Motor neuron (in vitro differentiated cells): ENCODE results near the gene PACC1. TPM values are rescaled to one million over a fixed set of nuclear protein-coding genes. Genes with fewer than 3 reads are reported as not detected.

Source experiments
- ATAC-seq, 8 experiments: fragments of 200-7000 bp; cut with Tn5 transposase; replicated peaks in 6 of 8; 2 replicates each; pipeline ENCODE4 v1.8.0; 2021; ENCODE audit warnings: mild to moderate bottlenecking in 8 of 8, moderate library complexity in 8 of 8
- H3K27ac ChIP-seq, 2 donors: fragments of 250-450 bp; sonication (Bioruptor Pico); 2 replicates each; pipeline ENCODE4 v1.9.0; 2021; ENCODE audit warnings: antibody characterized with exemption in 2 of 2, mild to moderate bottlenecking in 2 of 2, moderate library complexity in 1 of 2
- H3K4me1 ChIP-seq, 2 donors: fragments of 250-450 bp; sonication (Bioruptor Pico); replicated peaks in 1 of 2; 2 replicates each; pipeline ENCODE4 v1.6.1; 2021; ENCODE audit warnings: antibody characterized with exemption in 2 of 2, mild to moderate bottlenecking in 2 of 2, moderate library complexity in 1 of 2
- H3K4me3 ChIP-seq, 5 donors: fragments of 250-450 bp; sonication (Bioruptor Pico); 2 replicates each; pipeline ENCODE4 v1.9.0; 2021; ENCODE audit warnings: antibody characterized with exemption in 5 of 5, mild to moderate bottlenecking in 5 of 5, moderate library complexity in 4 of 5
- WGBS, 10 experiments: fragments of 450-650 bp; shearing (Covaris generic); methylation state at CpG; one replicate each; pipeline ENCODE4 v1.0.0; 2022; 5-methylcytosine and 5-hydroxymethylcytosine counted together
- in situ Hi-C, 9 experiments: fragments of 400-800 bp; cut with MboI; loops; one replicate each; pipeline ENCODE4 v1.15.0; 2021; ENCODE audit warnings: low sequenced_read_pairs in 9 of 9, low pct_unique_long_range_greater_than_20kb in 2 of 9; ENCODE audit not compliant: unreplicated experiment in 9 of 9
- total RNA-seq, 8 experiments: library from RNA; unstranded; fragments of 300-600 nt; gene quantifications; 2 replicates each; pipeline versions ENCODE4 v1.2.3 to v1.2.4, GENCODE V29; 2022

The PACC1 gene
- total RNA-seq, 8 experiments from 2014 or later: 4.7 to 23.8 (median 18.5) TPM

DNA sequence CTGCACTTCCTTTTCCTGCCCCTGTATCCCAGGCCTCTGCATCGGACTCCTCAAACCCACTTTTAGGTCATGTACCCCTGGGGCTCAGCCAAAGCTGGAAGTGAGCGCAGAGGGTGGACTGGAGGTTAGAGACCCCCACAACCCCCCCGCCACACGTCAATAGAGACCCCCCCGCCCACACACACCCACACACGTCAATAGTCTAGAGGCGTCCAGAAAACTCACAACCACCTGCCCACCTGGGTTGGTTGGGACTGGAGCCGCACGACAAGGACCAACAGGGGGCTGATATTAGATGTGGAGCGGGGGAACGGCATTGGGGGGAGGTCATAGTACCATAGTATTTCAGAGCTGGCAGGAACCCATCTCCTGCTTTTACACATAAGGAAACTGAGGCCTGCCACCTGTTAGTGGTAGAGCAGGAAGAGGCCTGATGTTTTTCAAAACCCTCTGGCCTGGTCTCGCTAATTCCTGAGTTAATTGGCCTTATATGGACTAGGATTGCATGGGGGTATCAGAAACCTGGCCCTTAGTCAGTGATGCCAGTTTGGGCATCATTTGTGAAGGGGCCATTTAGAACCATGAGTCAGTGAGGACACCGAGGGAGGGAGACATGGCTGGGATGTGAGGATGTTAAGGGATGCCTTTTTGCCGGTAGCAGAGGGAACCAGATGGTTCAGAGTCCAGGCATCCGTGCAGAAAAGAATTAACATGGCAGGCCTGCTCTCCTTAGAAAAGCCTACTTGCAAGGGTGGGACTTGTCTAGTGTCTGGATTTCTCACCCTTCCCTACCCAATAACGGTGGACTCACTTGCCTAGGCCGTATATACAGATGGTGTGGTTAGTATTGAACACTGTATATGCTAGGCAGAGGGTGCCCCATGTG, 19.1 kb upstream of the PACC1 start:
- Histone ChIP-seq H3K4me1 (peaks cover 0 to 8% of the 10 kb centered on the region in 2 donors), H3K27ac (no peak overlapping the region), H3K4me3 (peak overlapping the region; percentile 57 to 69 (median 67))
- in situ Hi-C loops: loop anchor here in 1 of 9 experiments (25.0 kb wide), 1 partner anchor 747 kb away; the partner anchor contains the start of gene NEK2
- no peak for ATAC-seq
- 26 to 100% (median 63%) methylated on average over 1 to 8 of the region's 17 CpGs; no CpG with 5 or more reads in 2 of the 10 experiments for WGBS, 10 experiments

DNA sequence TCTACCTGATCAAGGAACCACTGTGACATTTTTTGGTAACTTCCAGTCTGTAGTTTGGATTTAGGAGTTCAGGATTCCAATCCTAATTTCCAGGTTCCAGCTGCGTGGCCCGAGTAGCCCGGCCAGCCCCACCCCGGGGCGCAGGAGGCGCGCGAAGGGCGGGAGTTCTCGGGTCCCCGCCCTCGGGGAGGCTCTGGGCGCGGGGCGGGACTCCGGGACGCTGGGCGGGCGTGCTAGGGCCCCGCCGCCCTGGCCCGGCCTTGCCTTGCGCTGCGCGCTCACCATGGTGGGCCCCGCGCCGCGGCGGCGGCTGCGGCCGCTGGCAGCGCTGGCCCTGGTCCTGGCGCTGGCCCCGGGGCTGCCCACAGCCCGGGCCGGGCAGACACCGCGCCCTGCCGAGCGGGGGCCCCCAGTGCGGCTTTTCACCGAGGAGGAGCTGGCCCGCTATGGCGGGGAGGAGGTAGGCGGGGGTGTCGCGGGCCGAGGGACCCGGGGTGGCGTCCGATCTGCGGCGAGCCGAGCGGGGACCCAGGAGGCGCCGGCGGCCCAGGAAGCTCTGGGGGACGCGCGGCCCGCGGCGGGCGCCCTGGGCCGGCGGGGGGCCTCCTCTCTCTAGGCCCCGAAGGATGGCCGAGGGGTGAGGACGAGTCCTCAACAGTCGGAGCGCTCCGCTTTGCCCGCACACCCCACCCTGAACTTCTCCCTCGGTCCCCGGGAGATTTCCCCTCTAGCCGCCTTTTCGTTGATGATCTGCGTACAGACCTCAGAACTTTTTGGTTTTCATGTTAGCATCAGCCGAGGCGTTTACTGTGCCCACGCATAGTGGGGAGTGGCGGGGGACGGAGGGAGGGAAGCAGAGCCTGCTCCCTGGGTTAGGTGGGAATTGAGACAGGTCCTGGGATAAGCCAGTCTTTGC, 18.2 kb upstream of the PACC1 start, which contains the start of gene NENF:
TSS of gene NENF (plus strand) at position 260 of the 916 bp plus-strand sequence. CDS start at position 284, 24 bp downstream.
- in situ Hi-C loops: loop anchor here in 1 of 9 experiments (25.0 kb wide), 1 partner anchor 746 kb away; the partner anchor contains the start of gene NEK2

GRCh38 chr1:212432272-212432660, 17.6 kb upstream of the PACC1 start:
- Histone ChIP-seq H3K27ac (no peak overlapping the region), H3K4me3 (peak overlapping the region; percentile 57 to 69 (median 67)), H3K4me1 (peaks cover 0 to 8% of the 10 kb centered on the region in 2 donors)
- in situ Hi-C loops: loop anchor here in 1 of 9 experiments (25.0 kb wide), 1 partner anchor 745 kb away; the partner anchor contains the start of gene NEK2
- ATAC-seq: peak in 1 of 8 experiments; percentile 3
- WGBS, 10 experiments: 8 to 100% (median 61%) methylated on average over 1 to 5 of the region's 5 CpGs

More for the DNA sequence above, 18.2 kb upstream of the PACC1 start, which contains the start of gene NENF:
- peak; percentile 96 to 98 (median 98) for ATAC-seq
- 0 to 3% (median 2%) methylated on average over 1 to 13 of the region's 86 CpGs; no CpG with 5 or more reads in 5 of the 10 experiments for WGBS, 10 experiments
- H3K4me1 ChIP-seq: peaks cover 0 to 8% of the 10 kb centered on the region in 2 donors
- H3K27ac ChIP-seq: peak within 1 kb of the TSS in 1 of 2 donors; percentile 13
- peak within 1 kb of the TSS; percentile 57 to 69 (median 67) for H3K4me3 ChIP-seq

GRCh38 chr1:212431644-212432043, 17.0 kb upstream of the PACC1 start:
- Histone ChIP-seq H3K27ac (no peak overlapping the region), H3K4me1 (peaks cover 0 to 8% of the 10 kb centered on the region in 2 donors), H3K4me3 (no peak overlapping the region)
- no peak for ATAC-seq
- in situ Hi-C loops: loop anchor here in 1 of 9 experiments (25.0 kb wide), 1 partner anchor 744 kb away; the partner anchor contains the start of gene NEK2
- 55 to 100% (median 87%) methylated on average over 1 to 9 of the region's 9 CpGs; no CpG with 5 or more reads in 2 of the 10 experiments for WGBS, 10 experiments

- no peak for ATAC-seq
- no peak overlapping the region for H3K4me3 ChIP-seq
- in situ Hi-C loops: loop anchor here in 1 of 9 experiments (25.0 kb wide), 1 partner anchor 744 kb away; the partner anchor contains the start of gene NEK2
- 88 to 100% (median 95%) methylated on average over 1 to 3 of the region's 3 CpGs; no CpG with 5 or more reads in 2 of the 10 experiments for WGBS, 10 experiments
- H3K27ac ChIP-seq: no peak overlapping the region
- peaks cover 0 to 8% of the 10 kb centered on the region in 2 donors for H3K4me1 ChIP-seq
Measured at GRCh38 chr1:212430955-212431394, 16.3 kb upstream of the PACC1 start.

DNA sequence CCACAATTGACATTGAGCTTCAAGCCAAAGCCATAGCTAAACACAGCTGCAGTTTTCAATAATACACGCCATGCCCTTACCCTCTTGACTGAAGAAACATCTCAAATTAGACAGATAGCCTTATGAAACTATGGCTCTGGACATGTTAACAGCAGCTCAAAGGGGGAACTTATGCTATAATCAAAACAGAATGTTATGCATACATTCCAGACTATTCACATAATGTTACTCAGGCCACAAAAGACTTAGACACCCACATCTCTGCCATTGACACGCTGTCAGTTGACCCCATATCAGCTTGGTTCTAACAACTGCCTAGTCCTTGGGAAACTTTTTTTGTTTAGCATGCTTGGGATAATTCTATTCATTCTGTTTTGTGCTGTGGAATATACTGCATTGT, 15.7 kb upstream of the PACC1 start:
- 0 to 100% (median 82%) methylated on average over 1 to 2 of the region's 2 CpGs for WGBS, 10 experiments
- no peak overlapping the region for H3K4me3 ChIP-seq
- no peak overlapping the region for H3K27ac ChIP-seq
- peak in 1 of 8 experiments; percentile 5 for ATAC-seq
- H3K4me1 ChIP-seq: peaks cover 0 to 8% of the 10 kb centered on the region in 2 donors
- in situ Hi-C loops: loop anchor here in 1 of 9 experiments (25.0 kb wide), 1 partner anchor 743 kb away; the partner anchor contains the start of gene NEK2

DNA sequence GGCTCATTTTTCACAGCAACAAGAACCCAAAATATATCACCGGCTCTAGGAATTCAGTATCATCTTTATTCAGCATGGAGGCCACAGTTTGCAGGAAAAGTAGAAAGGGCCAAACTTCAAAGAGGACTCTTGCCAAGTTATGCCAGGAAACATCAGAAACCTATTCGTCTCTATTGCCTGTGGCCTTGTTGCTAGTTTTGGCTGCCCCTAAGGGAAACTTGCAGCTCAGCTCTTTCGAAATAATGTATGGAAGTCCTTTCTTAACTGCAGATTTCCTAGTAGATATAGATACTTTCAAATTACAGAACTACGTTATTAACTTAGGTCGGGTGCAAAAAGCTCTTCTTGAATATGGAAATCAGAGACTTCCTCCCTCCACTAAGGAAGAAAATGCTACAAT, 13.8 kb upstream of the PACC1 start:
- peaks cover 0 to under 1% of the 10 kb centered on the region in 2 donors for H3K4me1 ChIP-seq
- H3K4me3 ChIP-seq: no peak overlapping the region
- ATAC-seq: no peak
- no peak overlapping the region for H3K27ac ChIP-seq
- in situ Hi-C loops: loop anchor here in 1 of 9 experiments (25.0 kb wide), 1 partner anchor 741 kb away; the partner anchor contains the start of gene NEK2
- WGBS, 10 experiments: 0 to 87% (median 73%) methylated on average over 1 to 5 of the region's 5 CpGs

- Histone ChIP-seq H3K4me1 (no peaks in the 10 kb centered on the region), H3K4me3 (no peak overlapping the region), H3K27ac (no peak overlapping the region)
- in situ Hi-C loops: no loop called here
- WGBS, 10 experiments: 20 to 90% (median 71%) methylated on average over 1 to 3 of the region's 3 CpGs
- no peak for ATAC-seq
Measured at GRCh38 chr1:212423879-212424278, 9.2 kb upstream of the PACC1 start.

GRCh38 chr1:212421165-212421564, 6.5 kb upstream of the PACC1 start:
- peak in 4 of 8 experiments; percentile 12 to 63 (median 62) for ATAC-seq
- Histone ChIP-seq H3K27ac (no peak overlapping the region), H3K4me3 (no peak overlapping the region), H3K4me1 (peaks cover 0 to 5% of the 10 kb centered on the region in 2 donors)
- in situ Hi-C loops: no loop called here
- 0 to 100% (median 82%) methylated on average over 1 to 2 of the region's 2 CpGs; no CpG with 5 or more reads in 3 of the 10 experiments for WGBS, 10 experiments

DNA sequence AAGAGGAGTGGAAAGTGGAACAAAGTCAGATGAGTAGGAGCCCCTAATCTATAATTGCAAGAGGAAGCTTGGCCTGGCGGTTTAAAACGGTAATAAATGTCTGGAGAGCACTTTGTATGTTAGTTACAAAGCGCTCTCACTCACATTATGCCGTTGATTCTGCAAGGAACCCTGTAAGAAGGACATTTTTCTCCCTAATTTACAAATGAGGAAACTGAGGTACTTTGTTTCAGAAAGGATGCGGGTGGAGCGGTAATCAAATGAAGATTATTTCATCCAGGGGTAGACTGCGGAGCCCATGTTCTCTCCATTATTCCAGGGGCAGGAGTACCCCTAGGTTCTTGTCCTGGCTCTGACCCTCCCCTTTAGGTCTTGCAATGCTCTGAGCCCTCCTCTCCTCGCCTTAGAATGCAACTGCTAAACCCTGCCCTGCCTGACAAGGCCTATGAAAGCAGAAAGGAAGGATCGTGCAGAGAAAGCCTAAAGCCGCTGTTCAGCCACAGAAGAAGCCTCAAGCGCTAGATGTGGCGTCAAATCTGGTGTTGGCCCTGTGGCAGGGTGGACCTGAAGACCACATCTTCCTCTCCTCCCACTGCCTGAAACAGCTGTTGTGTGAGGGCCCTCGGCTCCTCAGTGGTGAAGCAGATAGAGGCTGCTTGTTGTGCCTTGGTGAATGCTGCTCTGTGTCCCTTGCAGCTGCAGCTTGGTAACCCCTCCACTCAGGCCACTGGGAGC, 588 bp upstream of the PACC1 start:
- no peak for ATAC-seq
- peak overlapping the region in 4 of 5 donors; percentile 76 to 97 (median 88) for H3K4me3 ChIP-seq
- in situ Hi-C loops: no loop called here
- 62 to 93% (median 79%) methylated on average over 2 to 13 of the region's 13 CpGs for WGBS, 10 experiments
- peaks cover 14 to 23% of the 10 kb centered on the region in 2 donors for H3K4me1 ChIP-seq
- no peak overlapping the region for H3K27ac ChIP-seq

GRCh38 chr1:212413902-212414327, 771 bp downstream of the PACC1 start:
- in situ Hi-C loops: no loop called here
- WGBS, 10 experiments: 0 to 73% (median 9%) methylated on average over 2 to 17 of the region's 21 CpGs
- no peak overlapping the region for H3K27ac ChIP-seq

More at GRCh38 chr1:212413902-212414327, 771 bp downstream of the PACC1 start:
- H3K4me1 ChIP-seq: peaks cover 14 to 23% of the 10 kb centered on the region in 2 donors
- peak overlapping the region; percentile 76 to 97 (median 85) for H3K4me3 ChIP-seq
- peak in 6 of 8 experiments; percentile 0 to 67 (median 14) for ATAC-seq
